ENCODE data around the gene KCNQ4. TPM values are rescaled to one million over a fixed set of nuclear protein-coding genes. Genes with fewer than 3 reads are reported as not detected.

Gene KCNQ4
- total RNA-seq, 2 donors from 2014 or later = 1.8 to 1.9 TPM

DNA sequence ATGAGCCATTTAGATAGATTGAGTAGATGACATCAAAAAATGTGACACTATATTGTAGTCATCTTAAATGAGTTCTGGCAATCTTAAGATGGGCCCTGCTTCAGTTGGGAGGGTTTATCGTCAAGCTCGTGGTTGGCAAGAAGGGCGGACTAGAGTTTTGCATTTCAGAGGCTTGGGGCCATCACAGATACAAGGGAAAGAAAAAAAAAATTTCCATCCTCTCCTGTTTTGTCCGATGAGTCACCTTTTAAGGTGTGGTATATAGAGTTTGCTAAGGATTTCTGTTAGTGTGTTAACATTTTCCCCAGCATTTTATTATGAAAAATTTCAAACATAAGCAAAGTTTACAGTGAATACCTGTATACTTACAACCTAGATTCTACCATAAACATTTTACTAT is 31.8 kb upstream of the KCNQ4 start:
- Histone ChIP-seq H3K9ac (ENCODE audit: low read depth in 2 of 2, low read length in 2 of 2) (no peak overlapping the region), H3K4me1 (peaks cover 5% of the 10 kb centered on the region), H3K4me3 (no peak overlapping the region), H3K36me3 (peaks cover 11% of the 10 kb centered on the region), H3K27ac (no peak overlapping the region), H3K9me3 (no peaks in the 10 kb centered on the region), H3K27me3 (no peaks in the 10 kb centered on the region)
- DNase-seq = no peak
- intact Hi-C loops (cut with DNase I) = no loop called here
- TF ChIP-seq, protein P1, sequence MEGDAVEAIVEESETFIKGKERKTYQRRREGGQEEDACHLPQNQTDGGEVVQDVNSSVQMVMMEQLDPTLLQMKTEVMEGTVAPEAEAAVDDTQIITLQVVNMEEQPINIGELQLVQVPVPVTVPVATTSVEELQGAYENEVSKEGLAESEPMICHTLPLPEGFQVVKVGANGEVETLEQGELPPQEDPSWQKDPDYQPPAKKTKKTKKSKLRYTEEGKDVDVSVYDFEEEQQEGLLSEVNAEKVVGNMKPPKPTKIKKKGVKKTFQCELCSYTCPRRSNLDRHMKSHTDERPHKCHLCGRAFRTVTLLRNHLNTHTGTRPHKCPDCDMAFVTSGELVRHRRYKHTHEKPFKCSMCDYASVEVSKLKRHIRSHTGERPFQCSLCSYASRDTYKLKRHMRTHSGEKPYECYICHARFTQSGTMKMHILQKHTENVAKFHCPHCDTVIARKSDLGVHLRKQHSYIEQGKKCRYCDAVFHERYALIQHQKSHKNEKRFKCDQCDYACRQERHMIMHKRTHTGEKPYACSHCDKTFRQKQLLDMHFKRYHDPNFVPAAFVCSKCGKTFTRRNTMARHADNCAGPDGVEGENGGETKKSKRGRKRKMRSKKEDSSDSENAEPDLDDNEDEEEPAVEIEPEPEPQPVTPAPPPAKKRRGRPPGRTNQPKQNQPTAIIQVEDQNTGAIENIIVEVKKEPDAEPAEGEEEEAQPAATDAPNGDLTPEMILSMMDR (IDR thresholded peaks at IDR 0.05) = no peak

DNA sequence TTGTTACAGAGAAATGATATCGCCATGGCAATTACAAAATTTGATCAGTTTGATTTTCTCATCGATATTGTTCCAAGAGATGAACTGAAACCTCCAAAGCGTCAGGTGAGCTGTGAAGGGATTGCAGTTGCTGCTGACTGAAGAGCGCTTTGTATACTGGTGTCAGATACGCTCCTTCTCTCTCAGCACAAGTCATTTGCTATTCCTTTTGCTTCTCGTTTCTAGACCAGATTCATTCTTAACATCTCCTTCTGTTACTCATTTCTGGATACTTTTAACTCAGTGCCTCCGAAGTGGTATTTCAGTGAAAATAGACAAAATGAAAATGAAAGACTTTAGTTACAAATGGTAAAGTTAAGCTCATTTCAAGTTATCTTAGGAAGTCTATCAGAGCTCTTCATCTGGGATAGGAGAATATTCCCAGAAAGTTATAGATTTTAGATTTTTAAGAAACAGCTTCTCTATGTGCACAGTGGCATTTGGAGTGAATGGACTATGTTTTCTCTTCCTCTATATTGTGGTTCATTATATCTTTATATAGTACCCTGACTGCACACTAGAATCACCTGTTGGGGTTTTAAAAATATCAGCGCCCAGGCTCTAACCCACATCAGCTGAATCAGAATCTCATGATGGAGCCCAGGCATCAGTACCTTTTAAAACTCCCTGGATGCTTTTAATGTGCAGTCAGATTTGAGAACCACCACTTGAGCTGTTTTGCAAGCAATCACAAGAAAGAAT is 30.3 kb upstream of the KCNQ4 start:
- Histone ChIP-seq H3K27ac (no peak overlapping the region), H3K36me3 (peaks cover 24% of the 10 kb centered on the region), H3K9ac (ENCODE audit: low read depth in 2 of 2, low read length in 2 of 2) (no peak overlapping the region), H3K4me3 (no peak overlapping the region), H3K27me3 (no peaks in the 10 kb centered on the region), H3K4me1 (peaks cover 5% of the 10 kb centered on the region), H3K9me3 (no peaks in the 10 kb centered on the region)
- no peak for DNase-seq
- intact Hi-C loops (cut with DNase I) = no loop called here
- TF ChIP-seq, protein P1 (IDR thresholded peaks at IDR 0.05) = no peak

DNA sequence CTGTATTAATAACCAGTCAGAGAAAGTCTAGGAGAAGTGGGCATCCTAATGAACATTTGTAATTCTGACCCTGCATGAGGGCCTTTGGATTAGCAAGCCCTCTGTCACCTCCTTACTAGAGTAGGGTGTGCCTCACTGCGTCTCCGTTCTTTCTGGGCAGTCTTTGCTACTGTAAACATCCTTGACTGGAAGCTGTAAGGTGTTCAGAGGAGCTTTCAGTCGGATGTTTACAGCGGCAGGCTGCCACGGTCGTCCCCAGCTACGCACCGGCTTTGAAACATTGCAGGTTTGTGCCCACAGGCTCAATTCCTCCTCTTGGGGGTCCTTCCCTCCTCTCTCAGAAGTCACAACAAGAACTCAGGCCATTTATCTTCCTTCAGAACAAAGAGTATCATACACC is 29.4 kb upstream of the KCNQ4 start:
- DNase-seq = no peak
- Histone ChIP-seq H3K4me3 (no peak overlapping the region), H3K4me1 (peaks cover 5% of the 10 kb centered on the region), H3K9me3 (no peaks in the 10 kb centered on the region), H3K27me3 (no peaks in the 10 kb centered on the region), H3K9ac (ENCODE audit: low read depth in 2 of 2, low read length in 2 of 2) (no peak overlapping the region), H3K27ac (no peak overlapping the region), H3K36me3 (peaks cover 24% of the 10 kb centered on the region)
- intact Hi-C loops (cut with DNase I) = no loop called here
- TF ChIP-seq, protein P1 (IDR thresholded peaks at IDR 0.05) = no peak

DNA sequence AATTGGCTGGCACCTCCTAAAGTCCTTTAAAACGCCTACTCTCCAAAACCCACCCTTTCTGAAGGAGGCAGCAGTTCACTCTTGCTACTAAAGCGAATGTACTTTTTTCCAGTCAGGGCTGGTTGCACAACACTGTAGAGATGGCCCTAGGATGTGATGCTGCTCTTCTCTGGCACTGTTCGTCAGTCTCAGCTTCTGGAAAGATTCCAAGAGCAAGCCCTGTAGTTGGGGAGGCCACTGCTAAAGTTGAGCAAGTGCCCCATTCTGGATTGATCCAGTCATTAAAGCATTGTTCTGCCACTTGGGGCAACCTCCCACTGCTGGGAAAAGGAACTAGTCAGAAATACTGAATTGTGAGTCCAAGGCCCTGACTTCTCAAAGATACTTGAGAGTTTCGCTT is 28.5 kb upstream of the KCNQ4 start:
- TF ChIP-seq, protein P1 (IDR thresholded peaks at IDR 0.05) = no peak
- H3K36me3 ChIP-seq = peaks cover 24% of the 10 kb centered on the region

DNA sequence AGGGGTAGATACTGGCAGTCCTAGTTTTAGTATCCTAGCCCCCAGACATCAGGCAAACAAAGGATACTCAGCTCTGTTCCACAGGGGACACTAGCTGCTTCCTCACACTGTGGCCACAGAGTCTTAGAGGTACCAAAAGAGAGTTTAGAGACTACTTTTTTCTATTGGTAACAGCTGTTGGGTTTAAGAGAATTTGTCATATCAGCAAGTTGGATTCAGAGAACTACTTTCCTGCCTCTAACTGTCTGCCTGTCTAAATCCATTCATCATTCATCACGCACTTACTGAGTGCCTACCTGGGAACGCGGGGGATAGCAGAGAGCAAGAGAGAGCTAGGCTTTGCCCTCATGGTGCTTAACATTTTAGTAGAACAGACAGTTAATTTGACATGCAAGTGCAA is 27.1 kb upstream of the KCNQ4 start:
- TF ChIP-seq, protein P1 (IDR thresholded peaks at IDR 0.05) = no peak
- Histone ChIP-seq H3K36me3 (peaks cover 24% of the 10 kb centered on the region), H3K27ac (no peak overlapping the region), H3K9me3 (no peaks in the 10 kb centered on the region), H3K27me3 (no peaks in the 10 kb centered on the region), H3K9ac (ENCODE audit: low read depth in 2 of 2, low read length in 2 of 2) (no peak overlapping the region), H3K4me1 (no peaks in the 10 kb centered on the region), H3K4me3 (no peak overlapping the region)
- intact Hi-C loops (cut with DNase I) = no loop called here
- no peak for DNase-seq

More for the DNA sequence above, 28.5 kb upstream of the KCNQ4 start:
- intact Hi-C loops (cut with DNase I) = no loop called here
- Histone ChIP-seq H3K4me3 (no peak overlapping the region), H3K27ac (no peak overlapping the region), H3K4me1 (no peaks in the 10 kb centered on the region), H3K9me3 (no peaks in the 10 kb centered on the region), H3K9ac (ENCODE audit: low read depth in 2 of 2, low read length in 2 of 2) (no peak overlapping the region), H3K27me3 (no peaks in the 10 kb centered on the region)
- DNase-seq = no peak

Data from colonic mucosa (tissue), 4 donors.